GM19463 (cell line): ENCODE results near the gene STAG3.
"Not testable (repeated sequence)": the region's sequence is repeated elsewhere in the genome, so short reads cannot be mapped to it uniquely, and the experiment has no call there.

Experiments used
- ATAC-seq: cut with Tn5 transposase; IDR thresholded peaks from one replicate; pipeline ENCODE4 v1.9.1; 2021; ENCODE audit warnings: mild to moderate bottlenecking, moderate library complexity; ENCODE audit not compliant: unreplicated experiment

STAG3 gene

GRCh38 chr7:100173806-100174495 lies 3.8 kb upstream of the STAG3 start:
- no peak for ATAC-seq

- ATAC-seq, result no peak
Measured at GRCh38 chr7:100174582-100174981, 3.1 kb upstream of the STAG3 start.

GRCh38 chr7:100175296-100175935 lies 2.3 kb upstream of the STAG3 start:
- ATAC-seq, result no peak

GRCh38 chr7:100176096-100177044 lies 1.3 kb upstream of the STAG3 start:
- ATAC-seq, result no peak

GRCh38 chr7:100180084-100180483 lies 2.4 kb downstream of the STAG3 start:
- not testable (repeated sequence) for ATAC-seq

- not testable (repeated sequence) for ATAC-seq
Measured at GRCh38 chr7:100182616-100183015, 4.9 kb downstream of the STAG3 start.

- ATAC-seq, result not testable (repeated sequence)
Measured at GRCh38 chr7:100183090-100183489, 5.4 kb downstream of the STAG3 start.

GRCh38 chr7:100185726-100186125 lies 8.0 kb downstream of the STAG3 start:
- ATAC-seq, result no peak

GRCh38 chr7:100189061-100189460 lies 11.3 kb downstream of the STAG3 start:
- ATAC-seq, result no peak

GRCh38 chr7:100190048-100190711 lies 12.5 kb downstream of the STAG3 start:
- no peak for ATAC-seq

GRCh38 chr7:100191775-100192174 lies 14.1 kb downstream of the STAG3 start:
- ATAC-seq, result no peak

- not testable (repeated sequence) for ATAC-seq
Measured at GRCh38 chr7:100192281-100192862, 14.7 kb downstream of the STAG3 start.

- no peak for ATAC-seq
Measured at GRCh38 chr7:100192969-100193368, 15.3 kb downstream of the STAG3 start.

- ATAC-seq, result no peak
Measured at GRCh38 chr7:100195222-100195621, 17.5 kb downstream of the STAG3 start.

GRCh38 chr7:100195901-100196322 lies 18.2 kb downstream of the STAG3 start:
- not testable (repeated sequence) for ATAC-seq

- ATAC-seq, result no peak
Measured at GRCh38 chr7:100198266-100198665, 20.5 kb downstream of the STAG3 start.

GRCh38 chr7:100200693-100201092 lies 23.0 kb downstream of the STAG3 start:
- no peak for ATAC-seq

GRCh38 chr7:100204454-100204853 lies 26.7 kb downstream of the STAG3 start:
- ATAC-seq, result no peak

- ATAC-seq, result peak; percentile 75
Measured at GRCh38 chr7:100208911-100209408, 31.2 kb downstream of the STAG3 start.

- ATAC-seq, result no peak
Measured at GRCh38 chr7:100209493-100209892, 31.8 kb downstream of the STAG3 start.
